HTR-8/SVneo (cell line): ENCODE data around the gene PPP2R2C.

Experiments used
- DNase-seq: peaks from one replicate; pipeline ENCODE4 v3.0.0; 2011; ENCODE audit warnings: low spot score, mixed read lengths; ENCODE audit not compliant: insufficient read length
- FAIRE-seq: peaks from 2 replicates; lab custom pipeline; 2011; peaks lifted over from hg19 to GRCh38; lab: Jason Lieb, UNC

The PPP2R2C gene

GRCh38 chr4:6337331-6337935, 135.0 kb downstream of the PPP2R2C start:
- DNase-seq, result no peak
- no peak for FAIRE-seq

- no peak for DNase-seq
These were observed 136.2 kb downstream of the PPP2R2C start for GRCh38 chr4:6336166-6336565.

DNA sequence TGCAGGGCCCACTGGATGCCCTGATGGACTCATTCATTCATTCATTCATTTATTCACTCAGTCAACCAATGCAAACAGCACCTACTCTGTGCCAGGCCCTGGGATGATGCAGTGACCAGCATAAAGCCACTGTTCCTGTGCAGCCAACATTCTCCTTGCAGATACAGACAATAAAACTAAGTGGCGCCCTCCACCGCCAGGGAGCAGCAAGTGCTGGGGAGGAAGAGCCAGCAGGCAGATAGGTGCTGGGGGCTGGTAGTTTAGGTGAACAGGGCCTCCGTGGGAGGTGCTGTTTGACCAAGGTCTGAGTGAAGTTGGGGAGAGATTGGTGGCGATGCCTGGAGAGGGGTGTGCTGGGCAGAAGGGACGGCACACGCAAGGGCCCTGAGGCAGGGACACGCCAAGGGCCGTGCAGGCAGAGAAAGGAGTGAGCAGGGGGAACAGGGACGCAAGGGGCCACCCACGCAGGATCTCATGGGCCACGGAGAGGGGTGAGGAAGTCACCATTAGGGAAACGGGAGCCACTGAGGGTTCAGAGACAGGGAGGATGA, 137.3 kb downstream of the PPP2R2C start:
- FAIRE-seq (no peak), DNase-seq (no peak)

More at GRCh38 chr4:6336166-6336565, 136.2 kb downstream of the PPP2R2C start:
- FAIRE-seq, result no peak

DNA sequence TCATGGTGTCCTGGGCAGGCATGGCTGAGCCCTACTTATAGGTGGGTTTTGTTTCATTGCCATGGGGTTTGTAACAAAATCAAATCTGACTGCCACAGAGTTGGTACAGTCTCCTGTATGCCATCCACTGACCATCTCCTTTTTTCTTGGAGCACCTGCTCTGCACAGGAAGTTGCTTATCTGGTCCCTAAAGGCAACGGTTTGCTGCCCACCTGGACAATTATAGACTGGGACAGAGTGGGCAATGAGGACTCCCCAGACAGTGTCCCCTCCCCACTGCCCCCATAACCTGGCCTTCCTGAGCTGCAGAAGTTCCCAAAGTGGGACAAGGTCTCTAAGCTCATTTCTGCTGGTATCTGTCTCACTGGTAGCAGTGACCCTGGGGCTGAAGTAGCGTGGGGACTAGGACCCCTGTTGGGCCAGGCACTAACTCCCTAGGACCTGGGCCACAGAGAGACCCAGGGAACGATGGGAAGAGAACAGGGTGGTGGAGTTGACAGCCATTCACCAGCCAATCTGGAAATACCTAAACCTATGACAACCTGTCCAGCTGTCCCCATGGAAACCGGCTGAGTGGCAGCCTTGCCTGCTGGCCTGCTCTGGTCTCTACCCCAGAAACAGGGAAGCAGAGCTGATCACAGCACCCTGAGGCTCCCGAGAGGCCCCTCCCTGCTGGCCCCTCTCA, 138.1 kb downstream of the PPP2R2C start:
- FAIRE-seq, result no peak
- no peak for DNase-seq

GRCh38 chr4:6333301-6334202, 138.9 kb downstream of the PPP2R2C start:
- FAIRE-seq, result no peak
- DNase-seq, result no peak

DNA sequence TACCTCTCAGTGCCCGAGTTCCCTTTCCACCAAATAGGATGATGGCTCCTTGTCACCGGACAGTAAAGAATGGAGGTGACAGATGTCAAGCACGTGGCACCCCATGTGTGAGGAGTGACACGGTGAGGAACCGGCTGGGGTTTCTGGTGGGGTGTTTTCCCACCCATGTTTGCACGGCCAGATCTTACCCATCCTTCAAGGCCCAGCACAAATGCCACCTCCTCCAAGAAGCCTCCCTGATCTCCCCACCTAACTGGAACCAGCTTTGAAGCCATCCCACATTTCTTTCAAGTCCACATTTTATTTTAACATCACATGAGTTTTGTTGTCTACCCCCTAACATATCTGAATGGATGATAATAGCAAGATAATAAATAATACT, 139.8 kb downstream of the PPP2R2C start:
- FAIRE-seq (no peak), DNase-seq (no peak)

DNA sequence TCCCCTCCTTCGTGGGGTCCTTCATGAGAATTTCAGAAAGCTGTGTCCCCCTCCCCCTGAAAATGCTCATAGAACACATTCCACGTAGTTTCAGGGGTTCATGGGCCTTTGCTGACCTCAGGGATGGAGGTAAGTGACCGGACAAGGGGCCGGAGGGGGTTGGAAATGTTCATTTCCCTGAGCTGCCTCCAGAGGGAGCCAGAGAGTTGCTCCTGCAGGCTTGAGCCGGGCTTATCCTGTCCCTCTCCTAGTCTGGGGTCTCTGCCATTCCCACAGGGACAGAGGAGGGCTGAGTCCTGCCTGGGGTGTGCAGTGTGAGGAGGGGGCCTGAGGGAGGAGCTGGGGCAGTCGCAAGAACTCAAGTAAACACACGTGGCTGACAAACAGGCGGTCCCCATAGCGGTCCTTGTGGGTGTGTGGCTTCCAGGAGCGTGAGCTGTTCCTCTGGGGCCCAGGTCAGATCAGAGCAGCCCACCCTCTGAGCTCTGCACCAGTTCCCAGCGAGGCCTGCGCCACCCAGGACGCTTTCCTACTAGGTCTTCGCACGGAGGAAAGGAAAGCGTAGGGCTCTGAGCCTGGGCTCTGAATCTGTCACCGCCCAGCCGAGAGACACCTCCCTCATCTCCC, 140.3 kb downstream of the PPP2R2C start:
- no peak for FAIRE-seq
- peak; percentile 50 for DNase-seq

GRCh38 chr4:6331468-6331867, 140.9 kb downstream of the PPP2R2C start:
- no peak for FAIRE-seq
- no peak for DNase-seq

DNA sequence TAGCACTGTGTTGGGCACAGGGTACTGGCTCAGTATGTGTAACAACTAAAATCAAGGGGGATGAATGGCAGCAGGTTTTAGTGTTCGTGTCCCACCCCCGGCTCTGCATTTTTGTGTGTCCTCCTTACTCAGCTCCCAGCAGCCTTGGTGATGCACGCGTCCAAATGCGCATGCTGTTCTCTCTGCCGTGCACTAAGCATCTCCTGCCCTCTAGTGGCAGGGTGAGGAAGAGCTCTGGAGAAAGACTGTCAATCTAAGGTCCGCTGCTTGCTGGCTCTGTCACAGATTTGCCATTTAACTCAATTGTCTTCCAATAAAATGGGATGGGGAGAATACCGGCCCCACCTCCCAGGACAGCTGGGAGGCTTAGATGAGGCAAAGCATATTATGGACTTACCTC, 141.4 kb downstream of the PPP2R2C start:
- FAIRE-seq (no peak), DNase-seq (no peak)

- DNase-seq (no peak), FAIRE-seq (no peak)
These were observed 142.0 kb downstream of the PPP2R2C start for GRCh38 chr4:6330384-6330767.

GRCh38 chr4:6329478-6330383, 142.7 kb downstream of the PPP2R2C start:
- DNase-seq, result no peak
- no peak for FAIRE-seq

GRCh38 chr4:6328526-6328925, 143.9 kb downstream of the PPP2R2C start:
- FAIRE-seq (no peak), DNase-seq (no peak)

GRCh38 chr4:6327220-6327917, 145.0 kb downstream of the PPP2R2C start:
- peak; percentile 88 for FAIRE-seq
- DNase-seq, result peak; percentile 79

GRCh38 chr4:6326312-6327060, 145.9 kb downstream of the PPP2R2C start:
- no peak for DNase-seq
- FAIRE-seq, result no peak

GRCh38 chr4:6325788-6326290, 146.6 kb downstream of the PPP2R2C start:
- FAIRE-seq (no peak), DNase-seq (no peak)

DNA sequence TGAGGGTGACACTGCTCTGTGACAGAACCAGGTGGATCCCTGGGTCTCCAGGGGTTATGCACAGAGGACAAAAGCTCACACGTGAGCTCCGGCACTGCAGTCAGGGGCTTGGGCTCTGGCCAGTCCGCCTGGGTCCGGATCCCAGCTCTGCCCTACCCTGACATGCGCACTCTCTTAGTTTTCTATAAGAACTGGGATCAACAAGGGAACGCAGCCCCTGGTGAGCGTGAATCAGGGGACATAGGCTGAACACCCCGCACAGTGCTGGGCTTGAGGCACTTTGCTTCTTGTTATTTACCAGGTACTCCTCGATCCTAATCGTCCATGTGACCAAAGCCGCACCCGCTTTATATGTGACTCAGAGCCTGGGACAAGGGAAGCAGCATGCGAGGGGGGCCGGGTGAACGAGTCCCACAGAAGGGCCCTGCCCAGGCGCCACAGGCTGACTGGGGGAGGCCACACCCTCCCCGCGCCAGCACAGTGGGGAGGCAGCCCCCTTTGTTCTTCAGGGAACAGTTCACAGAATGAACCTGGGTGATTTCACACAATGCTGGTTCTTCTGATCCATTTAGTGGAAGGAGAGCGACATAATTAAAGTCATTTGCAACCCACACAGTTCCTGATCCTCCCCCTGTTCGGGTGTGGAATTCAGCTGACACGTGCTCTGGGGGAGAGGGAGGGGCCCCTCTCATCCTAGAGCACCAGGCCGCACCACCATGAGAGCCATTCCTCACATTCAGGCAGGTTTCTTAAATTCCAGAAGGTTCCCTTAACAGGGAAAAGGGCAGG, 147.2 kb downstream of the PPP2R2C start:
- DNase-seq, result no peak

DNA sequence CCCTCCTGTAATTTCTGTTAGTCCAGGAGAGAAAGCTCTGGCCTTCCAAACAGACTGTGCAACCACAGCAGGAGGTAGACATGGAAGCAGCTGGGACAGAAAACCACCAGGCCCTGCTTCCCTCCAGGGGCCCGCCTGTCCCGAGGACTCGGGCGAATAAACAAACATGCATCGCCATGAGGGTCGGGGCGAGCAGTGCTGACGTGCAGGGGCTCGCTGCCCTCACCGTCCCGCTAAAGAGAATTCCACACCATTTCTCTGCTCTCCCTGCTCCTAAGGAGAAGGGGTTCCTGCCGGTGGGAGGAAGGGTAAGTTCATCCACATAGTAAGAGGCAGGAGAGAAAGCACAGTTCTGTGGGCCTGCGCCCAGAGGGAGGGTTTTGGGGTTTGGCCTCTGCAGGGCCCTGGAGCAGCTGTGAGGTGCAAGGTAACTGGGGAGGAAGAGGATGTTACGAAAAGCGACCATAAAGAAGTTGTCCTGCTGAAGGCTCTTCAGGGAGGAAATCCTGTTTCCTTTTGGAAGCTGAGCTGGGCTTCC, 147.9 kb downstream of the PPP2R2C start:
- no peak for FAIRE-seq
- no peak for DNase-seq

More for the DNA sequence above, 147.2 kb downstream of the PPP2R2C start:
- no peak for FAIRE-seq
